HCT116 (cell line): ENCODE data around the gene MAP4K1.

Experiments used
- CTCF ChIP-seq, 3 experiments: fragments of 200-600 bp in 1 of 3; sonication (generic) in 1 of 3; IDR thresholded peaks in 2 of 3; conservative IDR thresholded peaks in 1 of 3; 2 replicates each; pipeline ENCODE4 v1.5.1; 2012 to 2017; ENCODE audit warnings: low read depth in 2 of 3, low read length in 2 of 3, antibody characterized with exemption in 1 of 3, borderline replicate concordance in 1 of 3, control low read depth in 1 of 3, mild to moderate bottlenecking in 1 of 3, mixed read lengths in 1 of 3, mixed run types in 1 of 3, moderate library complexity in 1 of 3; ENCODE audit not compliant: insufficient read depth in 1 of 3
- ELF1 ChIP-seq: IDR thresholded peaks from 2 replicates; pipeline ENCODE4 v1.6.1; 2012; ENCODE audit warnings: low read depth, borderline replicate concordance
- POLR2AphosphoS5 ChIP-seq: IDR thresholded peaks from 2 replicates; pipeline ENCODE4 v1.6.1; 2011; ENCODE audit warnings: mild to moderate bottlenecking, low read depth, low read length, moderate library complexity

DNA sequence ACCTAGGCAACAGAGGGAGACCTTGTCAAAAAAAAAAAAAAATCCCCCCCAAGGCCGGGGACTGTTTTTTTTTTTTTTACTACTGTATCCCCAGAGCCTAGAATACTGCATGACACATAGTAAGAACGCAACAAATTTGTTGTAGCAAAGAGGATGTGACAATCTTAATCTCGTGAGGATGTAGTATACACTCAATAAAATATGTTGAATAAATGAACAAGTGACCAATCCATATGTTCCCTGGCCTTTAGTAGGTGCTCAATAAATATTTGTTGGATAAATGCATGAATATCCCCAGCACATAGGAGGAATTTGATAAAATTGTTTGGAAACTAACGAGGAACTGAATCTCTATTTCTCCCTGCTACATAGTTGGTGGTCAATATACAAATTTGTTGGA lies 75.7 kb downstream of the MAP4K1 start:
- TF ChIP-seq ELF1 (no peak), CTCF (IDR thresholded peaks at IDR 0.05 in 2 of 3, conservative IDR thresholded peaks at IDR 0.05 in 1 of 3; ENCODE audit: borderline replicate concordance in 1 of 3, insufficient read depth in 1 of 3, low read depth in 2 of 3, low read length in 2 of 3) (no peak), POLR2AphosphoS5 (no peak)
